K562 (cell line): ENCODE results near the gene IMMP2L. TPM values are rescaled to one million over a fixed set of nuclear protein-coding genes. Genes with fewer than 3 reads are reported as not detected.

ENCODE experiments used
- ATAC-seq: fragments of 200-7000 bp; cut with Tn5 transposase; 3 replicates; pipeline ENCODE4 v1.9.1; 2020; ENCODE audit warnings: moderate library complexity
- BruUV-seq: library from RNA; stranded (reverse); fragments of 400-500 nt; replicated peaks from 2 replicates; lab custom pipeline; 2021; lab: Mats Ljungman, UMichigan
- CTCF ChIA-PET: fragments of 300-600 bp; formaldehyde crosslinking; extraction: SDS; loops from one replicate; lab custom pipeline; 2021; ENCODE audit warnings: low intra/inter-chr PET ratio; lab: Yijun Ruan, JAX
- POLR2A ChIA-PET: fragments of 300-600, 350-650 bp; sonication (Branson Sonifier 250); formaldehyde crosslinking; extraction: SDS; loops from one replicate; lab custom pipeline; 2021; ENCODE audit warnings: antibody characterized with exemption, inconsistent platforms; lab: Yijun Ruan, JAX
- DNase-seq, 4 experiments: peaks; one replicate each; pipeline versions ENCODE4 v3.0.0 to v3.0.0-alpha.2; 2011 to 2018; ENCODE audit warnings: low spot score in 3 of 4, mixed read lengths in 3 of 4; ENCODE audit errors: extremely low read depth in 1 of 4
- FAIRE-seq: peaks from 2 replicates; lab custom pipeline; 2011; peaks lifted over from hg19 to GRCh38; lab: Jason Lieb, UNC
- H2AFZ ChIP-seq: 2 replicates; pipeline ENCODE4 v1.6.0; 2011; ENCODE audit warnings: low read depth, low read length, control low read depth, inconsistent platforms
- H3K27ac ChIP-seq: fragments of 200-600 bp; 3 replicates; pipeline ENCODE4 v1.8.0; 2011; ENCODE audit warnings: low read depth, mild to moderate bottlenecking, control low read depth, inconsistent platforms, low read length, moderate library complexity, mixed read lengths; ENCODE audit errors: extremely low read depth
- H3K27me3 ChIP-seq, 2 experiments: fragments of 300-600 bp in 1 of 2; 2 replicates in 1 of 2; 3 replicates in 1 of 2; pipeline versions ENCODE4 v1.6.0 to v1.8.0; 2011; ENCODE audit warnings: inconsistent platforms in 2 of 2, low read length in 2 of 2, mild to moderate bottlenecking in 1 of 2, mixed read lengths in 1 of 2, moderate library complexity in 1 of 2; ENCODE audit not compliant: control insufficient read depth in 2 of 2, insufficient read depth in 2 of 2
- H3K36me3 ChIP-seq: fragments of 300-600 bp; 3 replicates; pipeline ENCODE4 v1.8.0; 2011; ENCODE audit warnings: mild to moderate bottlenecking, low read length, inconsistent platforms; ENCODE audit not compliant: control insufficient read depth, insufficient read depth
- H3K4me1 ChIP-seq, 2 experiments: fragments of 200-600 bp in 1 of 2; replicated peaks in 1 of 2; 2 replicates in 1 of 2; 3 replicates in 1 of 2; pipeline versions ENCODE4 v1.5.1 to v1.8.0; 2011; ENCODE audit warnings: inconsistent platforms in 2 of 2, low read length in 2 of 2, mild to moderate bottlenecking in 1 of 2, mixed read lengths in 1 of 2, moderate library complexity in 1 of 2; ENCODE audit not compliant: control insufficient read depth in 2 of 2, insufficient read depth in 2 of 2
- H3K4me2 ChIP-seq: 2 replicates; pipeline ENCODE4 v1.6.1; 2011; ENCODE audit warnings: low read length, control low read depth, inconsistent platforms, mixed read lengths; ENCODE audit not compliant: insufficient read depth
- H3K4me3 ChIP-seq: fragments of 200-600 bp; sonication (generic), shearing (Covaris generic); 2 replicates; pipeline ENCODE4 v1.5.1; 2016; ENCODE audit warnings: control low read depth, inconsistent platforms
- H3K79me2 ChIP-seq: fragments of 200-600 bp; 3 replicates; pipeline ENCODE4 v1.8.0; 2011; ENCODE audit warnings: low read length, inconsistent platforms; ENCODE audit not compliant: control insufficient read depth, insufficient read depth
- H3K9ac ChIP-seq, 2 experiments: 2 replicates each; pipeline versions ENCODE4 v1.6.0 to v1.6.1; 2011; ENCODE audit warnings: low read depth in 2 of 2, low read length in 2 of 2, control low read depth in 1 of 2, inconsistent platforms in 1 of 2, mild to moderate bottlenecking in 1 of 2, mixed read lengths in 1 of 2; ENCODE audit not compliant: insufficient read depth in 1 of 2
- H3K9me1 ChIP-seq: one replicate; pipeline ENCODE4 v1.6.0; 2011; ENCODE audit warnings: inconsistent platforms, mild to moderate bottlenecking, low read length, moderate library complexity; ENCODE audit not compliant: control insufficient read depth, insufficient read depth
- H3K9me3 ChIP-seq: replicated peaks from 2 replicates; pipeline ENCODE4 v1.5.1; 2011; ENCODE audit warnings: low read depth, low read length, inconsistent platforms; ENCODE audit not compliant: control insufficient read depth, insufficient read depth
- H4K20me1 ChIP-seq: replicated peaks from 2 replicates; pipeline ENCODE4 v1.6.1; 2011; ENCODE audit warnings: low read length, inconsistent platforms, mixed read lengths; ENCODE audit not compliant: control insufficient read depth, insufficient read depth
- BRF1 ChIP-seq: IDR thresholded peaks from 3 replicates; pipeline ENCODE4 v1.6.1; 2011; ENCODE audit warnings: borderline replicate concordance, mild to moderate bottlenecking; ENCODE audit not compliant: insufficient read length; ENCODE audit errors: extremely low read depth
- C11orf30 ChIP-seq: fragments of 450-650 bp; IDR thresholded peaks from 2 replicates; pipeline ENCODE4 v1.6.1; 2016; ENCODE audit warnings: low read depth, mild to moderate bottlenecking
- CLOCK ChIP-seq: fragments of 250-450 bp; sonication (Bioruptor Pico); IDR thresholded peaks from 2 replicates; pipeline ENCODE4 v1.4.0; 2020; ENCODE audit warnings: mild to moderate bottlenecking, moderate library complexity, borderline replicate concordance
- CTCFL ChIP-seq: IDR thresholded peaks from 2 replicates; pipeline ENCODE4 v1.6.1; 2011; ENCODE audit warnings: borderline replicate concordance, low read depth, mild to moderate bottlenecking, moderate library complexity, low read length; ENCODE audit not compliant: insufficient read depth, poor library complexity, severe bottlenecking
- POLR3A ChIP-seq: IDR thresholded peaks from 2 replicates; pipeline ENCODE4 v1.6.1; 2011; ENCODE audit warnings: borderline replicate concordance, mild to moderate bottlenecking, moderate library complexity; ENCODE audit not compliant: insufficient read length, insufficient read depth; ENCODE audit errors: extremely low read depth
- PPARD ChIP-seq: fragments of 250-450 bp; sonication (Bioruptor Pico); IDR thresholded peaks from 2 replicates; pipeline ENCODE4 v1.8.0; 2022; ENCODE audit warnings: inconsistent platforms, mild to moderate bottlenecking, moderate library complexity
- SAFB2 ChIP-seq: fragments of 200-400 bp; formaldehyde crosslinking; IDR thresholded peaks from 2 replicates; pipeline ENCODE4 v1.6.1; 2018; ENCODE audit warnings: borderline replicate concordance, low read length, low read depth, moderate library complexity; ENCODE audit not compliant: severe bottlenecking
- TAL1 ChIP-seq: fragments of 450-650 bp; IDR thresholded peaks from 2 replicates; pipeline ENCODE4 v1.6.1; 2016; ENCODE audit warnings: mild to moderate bottlenecking
- TCF15 ChIP-seq: fragments of 250-450 bp; sonication (Bioruptor Pico); IDR thresholded peaks from 2 replicates; pipeline ENCODE4 v1.8.0; 2022; ENCODE audit warnings: moderate library complexity, mild to moderate bottlenecking, inconsistent platforms
- ZNF175 ChIP-seq: fragments of 200-800 bp; sonication (Bioruptor generic); IDR thresholded peaks from 2 replicates; pipeline ENCODE4 v1.6.1; 2016; ENCODE audit warnings: low read depth, mild to moderate bottlenecking, missing genetic modification characterization, missing compliant biosample characterization
- ZNF668 ChIP-seq: fragments of 250-450 bp; sonication (Bioruptor Pico); IDR thresholded peaks from 2 replicates; pipeline ENCODE4 v1.8.0; 2022; ENCODE audit warnings: mild to moderate bottlenecking, inconsistent platforms
- WGBS: fragments of 100-300 bp; shearing (Covaris generic); methylation state at CpG from one replicate; pipeline ENCODE4 v1.1.6; 2016; ENCODE audit warnings: low coverage, mixed read lengths; ENCODE audit not compliant: insufficient coverage; ENCODE audit errors: missing lambda C conversion rate; 5-methylcytosine and 5-hydroxymethylcytosine counted together
- in situ Hi-C: fragments of 300-500 bp; cut with MboI; formaldehyde crosslinking; loops from 4 replicates; pipeline ENCODE4 v1.15.0; 2018; ENCODE audit warnings: inconsistent platforms, mixed read lengths
- intact Hi-C: fragments of 100-400 bp; cut with micrococcal nuclease; formaldehyde crosslinking; loops from 2 replicates; pipeline ENCODE4 v1.14.2; 2022
- polyA plus RNA-seq, 8 experiments: library from polyadenylated mRNA; depleted of rRNA in 4 of 8; stranded (reverse) in 5 of 8; unstranded in 3 of 8; fragments of >200 nt; fragmentation: Nextera tagmentation in 2 of 8; fragmentation: Illumina TruSeq in 1 of 8; extraction: Ambion mirVana in 2 of 8; extraction: Trizol in 1 of 8; gene quantifications; 2 replicates each; pipeline versions ENCODE4 v1.2.1 to v1.2.3, GENCODE V29; 2011 to 2014; ENCODE audit warnings: inconsistent platforms in 1 of 8, missing spikeins in 1 of 8
- total RNA-seq, 7 experiments: library from RNA; depleted of rRNA in 6 of 7; stranded (reverse); fragments of >200 nt in 6 of 7; fragmentation: Illumina TruSeq in 2 of 7; extraction: Trizol in 2 of 7; gene quantifications; 2 replicates each; pipeline versions ENCODE4 v1.2.1 to v1.2.3, GENCODE V29; 2011 to 2021; ENCODE audit warnings: low replicate concordance in 1 of 7
- TF ChIP-seq, protein P1 (sequence below): sonication (generic); formaldehyde crosslinking; IDR thresholded peaks from 2 replicates; pipeline ENCODE4 v1.8.0; 2022; ENCODE audit warnings: missing genetic modification reagents, mild to moderate bottlenecking, borderline replicate concordance
- TF ChIP-seq, protein P2 (sequence below), 2 experiments: fragments of 450-650 bp; conservative IDR thresholded peaks; 2 replicates each; pipeline ENCODE4 v1.6.1; 2017; ENCODE audit warnings: mild to moderate bottlenecking in 2 of 2, moderate library complexity in 2 of 2

IMMP2L gene
- total and polyA plus RNA-seq, 9 of the 15 experiments (the other 6 are each of a cell fraction or from before 2014, with no cell fraction given): 29.7 to 116 (median 53.0) TPM

DNA sequence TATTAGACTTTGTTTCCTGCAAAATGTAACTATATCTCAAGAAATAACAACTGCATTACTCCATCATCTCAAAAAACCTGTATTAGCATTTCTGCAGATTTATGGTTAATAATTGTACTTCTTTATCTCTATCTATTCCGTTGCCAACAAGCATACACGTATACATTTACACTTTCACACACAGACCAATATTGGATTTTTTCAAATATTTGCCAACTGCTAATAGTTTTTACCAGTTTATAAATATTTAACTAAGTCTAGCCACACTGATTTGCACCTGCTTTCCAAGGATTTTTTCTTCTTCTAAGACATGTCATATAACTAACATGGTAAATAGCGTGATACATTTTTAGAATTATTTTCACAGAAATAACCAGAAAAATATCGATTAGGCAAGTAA is 459.2 kb downstream of the IMMP2L start:
- Histone ChIP-seq H3K27me3 (no peaks in the 10 kb centered on the region), H3K9ac (no peak overlapping the region), H3K4me3 (no peak overlapping the region), H3K79me2 (no peaks in the 10 kb centered on the region), H2AFZ (no peak overlapping the region), H3K4me2 (no peak overlapping the region), H3K36me3 (no peaks in the 10 kb centered on the region), H3K9me3 (no peaks in the 10 kb centered on the region), H3K4me1 (no peaks in the 10 kb centered on the region), H4K20me1 (no peaks in the 10 kb centered on the region), H3K9me1 (no peaks in the 10 kb centered on the region), H3K27ac (no peak overlapping the region)
- intact Hi-C loops: no loop called here
- FAIRE-seq (no peak), DNase-seq (no peak), ATAC-seq (no peak)
- POLR2A ChIA-PET: no interaction called here
- WGBS: 78% methylated on average over 4 of the region's 4 CpGs
- in situ Hi-C loops: no loop called here
- BruUV-seq: no TSS peak
- CTCF ChIA-PET: no interaction called here
- TF ChIP-seq POLR3A (no peak), PPARD (CRISPR knock-in tag) (no peak), C11orf30 (no peak), CTCFL (no peak), CLOCK (no peak), TAL1 (no peak), SAFB2 (no peak), ZNF175 (CRISPR knock-in tag) (no peak), TCF15 (CRISPR knock-in tag) (no peak), BRF1 (no peak), ZNF668 (no peak)
- TF ChIP-seq, protein P1, sequence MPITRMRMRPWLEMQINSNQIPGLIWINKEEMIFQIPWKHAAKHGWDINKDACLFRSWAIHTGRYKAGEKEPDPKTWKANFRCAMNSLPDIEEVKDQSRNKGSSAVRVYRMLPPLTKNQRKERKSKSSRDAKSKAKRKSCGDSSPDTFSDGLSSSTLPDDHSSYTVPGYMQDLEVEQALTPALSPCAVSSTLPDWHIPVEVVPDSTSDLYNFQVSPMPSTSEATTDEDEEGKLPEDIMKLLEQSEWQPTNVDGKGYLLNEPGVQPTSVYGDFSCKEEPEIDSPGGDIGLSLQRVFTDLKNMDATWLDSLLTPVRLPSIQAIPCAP (CRISPR knock-in tag): no peak
- TF ChIP-seq, protein P2, sequence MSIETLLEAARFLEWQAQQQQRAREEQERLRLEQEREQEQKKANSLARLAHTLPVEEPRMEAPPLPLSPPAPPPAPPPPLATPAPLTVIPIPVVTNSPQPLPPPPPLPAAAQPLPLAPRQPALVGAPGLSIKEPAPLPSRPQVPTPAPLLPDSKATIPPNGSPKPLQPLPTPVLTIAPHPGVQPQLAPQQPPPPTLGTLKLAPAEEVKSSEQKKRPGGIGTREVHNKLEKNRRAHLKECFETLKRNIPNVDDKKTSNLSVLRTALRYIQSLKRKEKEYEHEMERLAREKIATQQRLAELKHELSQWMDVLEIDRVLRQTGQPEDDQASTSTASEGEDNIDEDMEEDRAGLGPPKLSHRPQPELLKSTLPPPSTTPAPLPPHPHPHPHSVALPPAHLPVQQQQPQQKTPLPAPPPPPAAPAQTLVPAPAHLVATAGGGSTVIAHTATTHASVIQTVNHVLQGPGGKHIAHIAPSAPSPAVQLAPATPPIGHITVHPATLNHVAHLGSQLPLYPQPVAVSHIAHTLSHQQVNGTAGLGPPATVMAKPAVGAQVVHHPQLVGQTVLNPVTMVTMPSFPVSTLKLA (conservative IDR thresholded peaks at IDR 0.05): no peak
